Gastroesophageal sphincter (tissue), 4 donors: ENCODE measurements around the gene MT1X. TPM values are rescaled to one million over a fixed set of nuclear protein-coding genes. Genes with fewer than 3 reads are reported as not detected.
"Not testable (repeated sequence)": the region's sequence is repeated elsewhere in the genome, so short reads cannot be mapped to it uniquely, and the experiment has no call there.

Experiments
- ATAC-seq: fragments of 150-250 bp; one replicate; pipeline ENCODE4 v1.9.1; 2016; ENCODE audit warnings: mild to moderate bottlenecking, moderate library complexity
- H3K27ac ChIP-seq, 4 donors: fragments of 200-600 bp; sonication (generic) in 3 of 4; 1 replicate in 3 of 4; 2 replicates in 1 of 4; pipeline ENCODE4 v1.5.1; 2016 to 2019
- H3K27me3 ChIP-seq: fragments of 200-600 bp; sonication (generic); one replicate; pipeline ENCODE4 v1.5.1; 2019
- H3K36me3 ChIP-seq, 2 donors: fragments of 200-600 bp; sonication (generic); one replicate each; pipeline ENCODE4 v1.5.1; 2019; ENCODE audit warnings: control low read depth in 1 of 2
- H3K4me1 ChIP-seq, 3 donors: fragments of 200-600 bp; sonication (generic); 1 replicate in 2 of 3; 2 replicates in 1 of 3; pipeline ENCODE4 v1.5.1; 2016 to 2019; ENCODE audit warnings: control low read depth in 2 of 3
- H3K4me3 ChIP-seq, 2 donors: fragments of 200-600 bp; sonication (generic); one replicate each; pipeline ENCODE4 v1.5.1; 2019; ENCODE audit warnings: mild to moderate bottlenecking in 1 of 2, moderate library complexity in 1 of 2
- H3K9me3 ChIP-seq, 3 donors: fragments of 200-600 bp; sonication (generic); one replicate each; pipeline ENCODE4 v1.5.1; 2017 to 2019; ENCODE audit warnings: control low read depth in 2 of 3
- EP300 ChIP-seq: sonication (generic); formaldehyde crosslinking; IDR thresholded peaks from one replicate; pipeline ENCODE4 v1.6.1; 2017; ENCODE audit warnings: antibody characterized with exemption, mild to moderate bottlenecking
- POLR2A ChIP-seq, 2 donors: fragments of 450-650 bp; IDR thresholded peaks; one replicate each; pipeline ENCODE4 v1.6.1; 2017; ENCODE audit warnings: antibody characterized with exemption in 2 of 2, mild to moderate bottlenecking in 2 of 2, moderate library complexity in 1 of 2
- POLR2AphosphoS5 ChIP-seq: sonication (generic); formaldehyde crosslinking; IDR thresholded peaks from one replicate; pipeline ENCODE4 v1.6.1; 2017; ENCODE audit warnings: antibody characterized with exemption
- WGBS, 2 donors: methylation state at CpG; one replicate each; pipeline ENCODE4 v1.1.5; 2018; ENCODE audit warnings: low coverage in 1 of 2; 5-methylcytosine and 5-hydroxymethylcytosine counted together
- total RNA-seq, 4 donors: library from RNA; depleted of rRNA; stranded (reverse); fragments of >200 nt; gene quantifications; one replicate each; pipeline ENCODE4 v1.1.0, GENCODE V29; 2016
- TF ChIP-seq, protein P1 (sequence below), 4 experiments: fragments of 200-600 bp in 2 of 4; fragments of 450-650 bp in 2 of 4; sonication (generic) in 1 of 4; IDR thresholded peaks; one replicate each; pipeline ENCODE4 v1.5.1; 2017 to 2019; ENCODE audit warnings: antibody characterized with exemption in 4 of 4, mild to moderate bottlenecking in 2 of 4, moderate library complexity in 2 of 4

Gene MT1X
- total RNA-seq, 4 donors from 2014 or later, result 265 to 685 (median 330) TPM

DNA sequence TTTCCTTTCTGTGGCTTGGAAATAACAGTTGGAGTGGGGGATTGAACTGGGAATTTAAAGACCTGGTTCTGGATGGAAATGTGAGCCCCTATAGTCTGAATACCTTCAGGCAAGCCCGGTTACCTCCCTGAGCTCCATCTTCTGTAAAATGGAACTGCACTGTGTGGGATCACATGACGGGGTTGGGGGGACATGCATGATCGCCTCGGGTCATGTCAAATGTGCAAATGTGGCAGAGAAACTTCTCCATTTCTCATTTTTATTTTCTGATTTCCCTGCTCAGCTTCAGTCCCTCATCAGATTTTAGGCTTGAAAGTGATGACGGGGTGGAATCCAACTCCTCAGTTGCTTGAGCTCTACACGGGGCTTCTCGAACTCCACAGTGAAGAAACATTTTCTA, 29.1 kb upstream of the MT1X start:
- 72 to 76% methylated on average over 6 to 7 of the region's 7 CpGs for WGBS, 2 donors
- Histone ChIP-seq H3K9me3 (no peaks in the 10 kb centered on the region), H3K27ac (no peak overlapping the region), H3K36me3 (no peaks in the 10 kb centered on the region), H3K27me3 (peaks cover 32% of the 10 kb centered on the region), H3K4me1 (peaks cover 0 to 11% (median 3%) of the 10 kb centered on the region in 3 donors), H3K4me3 (no peak overlapping the region)
- TF ChIP-seq EP300, result no peak
- ATAC-seq, result no peak

DNA sequence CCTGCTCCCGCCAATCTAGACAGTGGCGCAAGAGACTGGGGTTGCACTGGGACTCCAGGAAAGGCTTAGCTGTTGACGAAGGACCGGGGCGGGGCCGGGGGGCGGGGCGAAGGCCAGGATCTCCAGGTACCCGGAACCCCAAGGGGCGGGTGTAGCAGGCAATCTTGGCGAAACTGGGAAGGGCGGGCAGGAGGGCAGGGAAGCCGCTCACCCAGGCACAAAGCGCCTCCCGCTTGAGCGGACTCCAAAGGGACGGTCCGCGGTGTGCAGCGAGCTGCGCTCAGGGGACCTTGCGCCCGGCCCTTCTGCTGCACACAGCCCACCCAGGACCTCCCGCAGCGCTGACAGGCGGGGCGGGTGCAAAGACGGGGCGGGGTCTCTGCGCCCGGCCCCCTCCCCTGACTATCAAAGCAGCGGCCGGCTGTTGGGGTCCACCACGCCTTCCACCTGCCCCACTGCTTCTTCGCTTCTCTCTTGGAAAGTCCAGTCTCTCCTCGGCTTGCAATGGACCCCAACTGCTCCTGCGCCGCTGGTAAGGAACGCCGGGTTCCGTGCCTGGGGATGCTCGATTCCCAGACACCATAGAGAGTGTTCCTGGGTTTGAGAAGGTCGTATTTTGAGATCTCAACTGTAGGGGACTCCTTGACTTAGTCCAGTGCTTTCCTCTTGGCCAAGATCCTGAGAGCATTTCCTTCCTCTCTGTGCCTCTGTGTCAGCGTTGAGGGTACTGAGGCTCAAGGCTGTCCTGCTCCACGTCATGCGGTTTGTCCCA, 24.5 kb upstream of the MT1X start, which contains the start of gene MT1F:
Gene MT1F, plus strand, starts transcription at position 405 of the 772 bp plus-strand sequence. Its CDS starts 100 bp downstream, at position 505.
- TF ChIP-seq POLR2A (IDR thresholded peaks at IDR 0.05), result no peak
- TF ChIP-seq, protein P1, sequence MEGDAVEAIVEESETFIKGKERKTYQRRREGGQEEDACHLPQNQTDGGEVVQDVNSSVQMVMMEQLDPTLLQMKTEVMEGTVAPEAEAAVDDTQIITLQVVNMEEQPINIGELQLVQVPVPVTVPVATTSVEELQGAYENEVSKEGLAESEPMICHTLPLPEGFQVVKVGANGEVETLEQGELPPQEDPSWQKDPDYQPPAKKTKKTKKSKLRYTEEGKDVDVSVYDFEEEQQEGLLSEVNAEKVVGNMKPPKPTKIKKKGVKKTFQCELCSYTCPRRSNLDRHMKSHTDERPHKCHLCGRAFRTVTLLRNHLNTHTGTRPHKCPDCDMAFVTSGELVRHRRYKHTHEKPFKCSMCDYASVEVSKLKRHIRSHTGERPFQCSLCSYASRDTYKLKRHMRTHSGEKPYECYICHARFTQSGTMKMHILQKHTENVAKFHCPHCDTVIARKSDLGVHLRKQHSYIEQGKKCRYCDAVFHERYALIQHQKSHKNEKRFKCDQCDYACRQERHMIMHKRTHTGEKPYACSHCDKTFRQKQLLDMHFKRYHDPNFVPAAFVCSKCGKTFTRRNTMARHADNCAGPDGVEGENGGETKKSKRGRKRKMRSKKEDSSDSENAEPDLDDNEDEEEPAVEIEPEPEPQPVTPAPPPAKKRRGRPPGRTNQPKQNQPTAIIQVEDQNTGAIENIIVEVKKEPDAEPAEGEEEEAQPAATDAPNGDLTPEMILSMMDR (IDR thresholded peaks at IDR 0.05), result no peak
- TF ChIP-seq POLR2AphosphoS5, result no peak
- no peak for TF ChIP-seq EP300
- Histone ChIP-seq H3K27ac (peak within 1 kb of the TSS in 3 of 4 donors; percentile 38 to 68 (median 47)), H3K4me3 (peak within 1 kb of the TSS; percentile 24 to 55), H3K4me1 (peaks cover 0 to 22% (median 4%) of the 10 kb centered on the region in 3 donors), H3K9me3 (no peaks in the 10 kb centered on the region), H3K36me3 (no peaks in the 10 kb centered on the region), H3K27me3 (peaks cover 57% of the 10 kb centered on the region)
- peak; percentile 77 for ATAC-seq
- 0% methylated on average over 1 of the region's 46 CpGs; no CpG with 5 or more reads in 1 of the 2 donors for WGBS, 2 donors

DNA sequence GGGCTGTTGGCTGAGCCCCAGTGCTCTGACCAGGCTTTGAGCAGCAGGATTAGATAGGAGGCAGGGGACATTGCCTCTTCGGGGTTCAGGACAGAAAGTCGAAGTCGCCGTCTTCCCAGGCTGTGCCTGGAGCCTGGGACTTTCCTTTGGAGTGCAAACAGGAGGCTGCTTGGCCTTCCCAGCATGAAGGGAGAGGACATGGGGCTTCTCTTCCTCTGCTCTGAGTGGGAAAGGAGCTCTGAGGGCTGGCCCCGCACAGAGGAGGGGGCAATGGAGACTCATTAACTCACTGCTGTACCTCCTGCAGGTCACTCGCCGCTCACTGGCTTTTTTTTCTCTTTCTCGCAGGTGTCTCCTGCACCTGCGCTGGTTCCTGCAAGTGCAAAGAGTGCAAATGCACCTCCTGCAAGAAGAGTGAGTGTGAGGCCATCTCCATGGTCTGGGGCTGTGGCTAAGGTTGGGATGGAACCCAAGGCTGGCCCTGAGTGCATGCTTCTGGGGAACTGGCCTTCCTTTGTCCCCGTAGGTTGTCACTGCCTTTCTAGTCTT, 23.9 kb upstream of the MT1X start:
- H3K4me1 ChIP-seq, result peaks cover 0 to 28% (median 8%) of the 10 kb centered on the region in 3 donors
- H3K9me3 ChIP-seq, result no peaks in the 10 kb centered on the region
- H3K36me3 ChIP-seq, result no peaks in the 10 kb centered on the region
- H3K27me3 ChIP-seq, result peaks cover 64% of the 10 kb centered on the region
- H3K27ac ChIP-seq, result peak overlapping the region in 1 of 4 donors; percentile 68
- 8 to 80% methylated on average over 1 to 2 of the region's 10 CpGs for WGBS, 2 donors
- TF ChIP-seq POLR2AphosphoS5 (no peak), POLR2A (IDR thresholded peaks at IDR 0.05) (no peak)
- H3K4me3 ChIP-seq, result peak overlapping the region in 1 of 2 donors; percentile 55
- ATAC-seq, result no peak

DNA sequence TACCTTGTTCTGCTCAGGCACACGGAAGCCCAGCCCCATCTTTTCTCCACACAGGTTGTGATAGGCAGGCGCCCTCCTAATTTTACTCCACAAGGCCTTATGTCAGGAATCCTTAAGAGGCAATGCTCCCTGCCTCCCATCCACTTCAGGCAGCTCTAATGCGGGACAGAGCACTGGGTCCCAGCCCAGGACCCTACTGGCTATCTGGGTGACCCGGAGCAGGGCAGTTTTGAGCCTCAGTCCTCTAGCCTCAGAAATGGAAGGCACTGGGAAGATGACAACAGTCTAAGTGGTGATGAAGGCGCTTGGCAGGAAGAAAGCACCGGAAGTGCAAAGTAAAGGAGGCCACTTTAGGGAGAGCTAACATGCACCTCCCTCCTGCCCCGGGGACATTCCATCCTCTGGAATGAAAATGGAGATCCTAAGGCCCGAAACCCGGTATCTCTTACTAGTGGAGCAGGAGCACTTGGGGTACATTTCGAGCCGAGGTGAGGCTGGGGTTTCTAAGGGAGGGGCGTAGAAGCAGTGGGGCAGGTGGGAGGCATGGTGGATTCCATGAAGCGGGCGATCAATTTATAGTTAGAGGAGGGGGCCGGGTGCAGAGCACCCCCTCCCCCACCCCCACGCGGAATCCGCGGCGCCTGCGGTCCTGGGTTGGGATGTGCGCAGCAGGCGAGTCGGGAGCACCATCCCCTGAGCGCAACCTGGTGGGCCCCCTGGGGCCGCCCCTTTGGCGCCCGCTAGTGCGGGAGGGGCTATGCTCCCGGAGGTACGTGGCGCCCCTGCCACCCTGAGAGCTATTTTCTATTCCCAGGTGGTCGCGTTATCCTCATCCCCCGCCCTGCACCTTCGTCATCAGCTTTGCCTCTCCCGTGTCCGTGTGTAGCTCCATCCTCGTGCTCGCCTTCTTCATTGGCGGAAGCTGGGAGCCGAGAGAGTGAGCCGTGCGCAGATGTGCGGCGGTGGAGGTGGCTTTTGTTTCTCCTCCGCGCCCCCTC, 19.6 kb upstream of the MT1X start:
- TF ChIP-seq POLR2A (IDR thresholded peaks at IDR 0.05) (no peak), EP300 (no peak), POLR2AphosphoS5 (no peak)
- TF ChIP-seq, protein P1 (IDR thresholded peaks at IDR 0.05), result no peak
- 22 to 25% methylated on average over 8 to 9 of the region's 48 CpGs for WGBS, 2 donors
- H3K9me3 ChIP-seq, result no peaks in the 10 kb centered on the region
- peaks cover 100% of the 10 kb centered on the region for H3K27me3 ChIP-seq
- no peak overlapping the region for H3K27ac ChIP-seq
- no peak for ATAC-seq
- peak overlapping the region in 1 of 2 donors; percentile 24 for H3K4me3 ChIP-seq
- no peaks in the 10 kb centered on the region for H3K36me3 ChIP-seq
- H3K4me1 ChIP-seq, result peaks cover 0 to 26% (median 8%) of the 10 kb centered on the region in 3 donors

DNA sequence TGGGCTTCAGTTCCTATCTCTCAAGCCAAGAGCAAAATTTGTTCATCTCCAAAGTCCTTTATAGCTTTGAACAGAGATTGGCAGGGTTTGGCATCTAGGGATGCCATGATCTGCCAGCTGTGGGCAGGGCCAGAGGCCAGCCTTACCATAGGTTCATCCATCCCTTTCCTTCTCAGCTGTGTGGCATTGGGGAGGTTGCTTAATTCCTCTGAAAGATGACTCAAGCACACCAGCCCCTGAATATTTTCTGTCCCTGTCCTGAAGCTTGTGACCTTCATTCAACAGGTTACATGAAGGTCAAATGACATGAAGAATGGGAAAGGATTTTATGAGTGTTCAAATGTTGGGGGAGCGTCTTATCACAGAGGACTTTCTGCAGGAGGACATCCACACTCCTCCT, 17.8 kb upstream of the MT1X start:
- no peak for ATAC-seq
- Histone ChIP-seq H3K27ac (no peak overlapping the region), H3K4me1 (peaks cover 0 to 25% (median 11%) of the 10 kb centered on the region in 3 donors), H3K4me3 (no peak overlapping the region), H3K27me3 (peaks cover 100% of the 10 kb centered on the region), H3K9me3 (no peaks in the 10 kb centered on the region), H3K36me3 (no peaks in the 10 kb centered on the region)
- WGBS, 2 donors, result 82 to 100% methylated on average over 1 of the region's 1 CpG
- TF ChIP-seq POLR2A (IDR thresholded peaks at IDR 0.05) (no peak), POLR2AphosphoS5 (no peak), EP300 (no peak)
- TF ChIP-seq, protein P1 (IDR thresholded peaks at IDR 0.05), result no peak

DNA sequence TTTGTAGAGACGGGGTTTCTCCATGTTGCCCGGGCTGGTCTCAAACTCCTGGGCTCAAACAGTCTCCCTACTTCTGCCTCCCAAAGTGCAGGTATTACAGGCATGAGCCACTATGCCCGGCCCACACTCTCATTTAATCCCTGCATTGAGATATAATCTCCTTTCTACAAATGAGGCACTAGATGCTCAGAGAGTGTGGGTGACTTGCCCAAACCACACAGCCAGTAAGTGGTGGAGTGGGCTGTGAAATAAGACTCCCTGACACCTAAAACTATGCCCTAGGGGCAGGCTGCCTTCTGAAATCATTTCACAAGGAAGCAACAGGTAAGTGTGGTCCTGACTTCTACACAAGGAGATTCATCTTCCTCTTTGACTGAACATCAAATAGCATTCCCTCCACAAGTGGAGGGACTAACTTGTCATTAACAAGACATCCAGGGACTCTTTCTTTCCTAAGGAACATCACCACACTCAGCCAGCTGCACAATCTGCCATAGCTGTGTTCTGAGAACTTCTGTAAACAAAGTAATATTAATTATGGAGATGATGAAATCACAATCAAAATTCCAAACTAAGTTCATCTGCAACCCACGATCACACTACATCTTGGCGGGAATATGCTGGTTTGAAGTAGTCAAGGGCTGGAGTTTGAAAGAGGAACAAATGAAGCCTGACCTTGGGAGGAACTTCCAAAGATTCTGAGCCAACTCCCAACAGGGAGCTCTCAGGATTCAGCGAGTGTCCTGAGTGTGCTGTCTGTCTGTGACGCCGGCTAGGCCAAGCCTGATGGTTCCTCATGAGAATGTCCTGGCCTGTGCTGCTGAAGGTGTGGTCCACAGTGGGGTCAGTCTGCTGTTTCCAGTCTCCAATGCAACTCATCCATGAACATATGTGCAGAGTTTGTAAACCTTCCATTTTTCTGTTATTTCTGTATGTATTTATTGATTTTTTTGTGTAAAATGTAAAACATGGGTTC, 16.7 kb upstream of the MT1X start:
- H3K27ac ChIP-seq, H3K36me3 ChIP-seq, H3K4me3 ChIP-seq, H3K9me3 ChIP-seq: not testable (repeated sequence)
- H3K4me1 ChIP-seq, result peaks cover 0 to 31% (median 17%) of the 10 kb centered on the region in 3 donors
- WGBS, 2 donors, result 36 to 68% methylated on average over 2 to 7 of the region's 8 CpGs
- H3K27me3 ChIP-seq, result peaks cover 100% of the 10 kb centered on the region
- peak; percentile 50 for ATAC-seq
